CD4-positive, alpha-beta T cell treated with Interleukin-6 for 4 hours (primary cell): ENCODE results near the gene SHROOM4.

ENCODE experiments used
- DNase-seq: peaks from one replicate; pipeline ENCODE4 v3.0.0-alpha.2; 2020; ENCODE audit warnings: mixed read lengths

Gene SHROOM4

DNA sequence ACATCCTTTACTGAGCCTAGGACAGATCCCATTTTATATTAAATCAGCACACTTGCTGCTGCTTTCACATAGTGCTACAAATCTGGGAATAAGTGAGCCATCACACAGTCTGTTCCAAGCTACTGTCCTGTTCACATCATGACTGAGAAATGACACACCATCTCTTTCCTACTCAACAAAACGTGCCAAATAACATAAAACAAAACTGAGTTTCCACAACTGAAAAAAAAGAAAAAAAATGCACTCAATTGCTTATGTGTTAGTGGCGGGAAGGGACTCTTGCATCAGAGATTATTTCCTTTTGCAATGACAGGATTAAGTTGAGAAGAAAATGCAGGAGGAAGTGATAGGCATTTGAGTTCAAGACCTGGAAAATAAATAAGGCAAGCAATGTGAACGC lies 109.0 kb downstream of the SHROOM4 start:
- DNase-seq: no peak

DNA sequence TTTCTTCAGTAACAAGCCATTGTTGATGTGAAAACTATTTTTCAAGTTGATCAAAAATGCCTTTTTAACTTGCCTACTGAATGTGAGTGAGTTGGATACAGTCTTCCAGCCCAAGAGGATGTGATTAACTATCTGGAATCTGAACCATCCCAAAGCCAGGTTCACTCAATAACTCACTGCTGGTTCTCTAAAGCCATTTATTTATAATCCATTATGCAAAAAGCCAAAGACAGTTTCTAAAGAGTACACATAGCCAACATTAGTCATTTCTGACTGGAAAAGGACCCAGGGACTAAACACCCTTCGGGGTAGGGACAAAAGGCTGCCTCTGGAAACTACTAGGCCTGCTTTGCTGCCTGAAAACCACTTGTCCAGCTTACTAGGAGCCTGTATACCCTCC lies 109.6 kb downstream of the SHROOM4 start:
- no peak for DNase-seq

DNA sequence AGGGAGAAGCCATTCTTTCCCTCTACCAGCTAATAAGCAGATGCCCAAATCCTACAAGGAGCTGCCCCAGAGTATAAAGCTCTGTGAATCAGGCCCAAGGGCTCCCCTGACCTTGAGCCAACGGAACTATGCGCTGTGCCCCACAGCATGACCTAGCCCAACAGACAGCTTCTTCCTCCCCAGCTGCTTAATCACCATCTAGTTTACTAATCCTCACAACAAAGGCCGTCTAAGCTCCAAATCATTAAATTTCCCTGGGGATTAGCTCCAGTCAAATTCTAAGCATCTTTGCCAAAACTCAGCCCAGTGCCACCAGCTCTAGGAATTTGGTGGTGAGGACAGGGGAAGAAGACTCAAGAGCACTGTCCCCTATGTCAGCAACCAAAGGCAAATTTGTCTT lies 113.1 kb downstream of the SHROOM4 start:
- no peak for DNase-seq

DNA sequence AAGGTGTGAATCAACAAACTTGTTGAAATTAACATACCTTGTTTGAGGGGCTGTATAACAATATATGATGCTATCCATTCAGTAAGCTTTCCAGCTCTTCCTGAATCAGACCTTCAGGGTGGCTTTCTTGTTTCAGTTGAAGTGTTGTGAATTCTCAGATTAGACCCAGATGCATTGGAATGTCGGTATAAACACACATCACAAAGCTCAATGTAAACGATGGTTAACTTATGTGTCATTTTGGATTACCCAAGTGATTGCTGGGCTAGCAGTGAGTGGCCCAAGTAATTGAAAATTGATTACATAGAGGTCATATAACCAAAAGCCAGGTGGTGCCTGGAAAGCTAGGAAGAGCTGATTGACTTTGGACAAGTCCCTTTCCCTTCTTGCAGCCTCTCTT lies 115.0 kb downstream of the SHROOM4 start:
- no peak for DNase-seq

DNA sequence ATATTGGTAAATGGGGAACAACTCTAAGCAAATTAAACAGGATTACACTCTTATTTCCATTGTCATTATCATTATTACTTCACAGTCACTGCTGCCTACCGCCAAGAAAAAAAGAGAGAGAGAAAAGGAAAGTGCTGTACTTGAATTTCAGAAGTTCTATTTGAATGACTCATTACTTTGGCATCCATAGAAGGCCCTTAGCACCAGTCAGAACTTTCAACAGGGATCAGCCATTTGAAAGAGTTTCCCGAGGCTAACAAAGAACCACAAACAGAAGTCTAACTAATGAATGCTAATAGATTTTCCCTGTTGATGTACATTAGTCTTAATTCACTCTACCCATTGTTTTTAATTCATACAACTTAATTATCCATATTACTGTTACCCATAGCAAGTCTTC lies 116.3 kb downstream of the SHROOM4 start:
- DNase-seq: no peak

DNA sequence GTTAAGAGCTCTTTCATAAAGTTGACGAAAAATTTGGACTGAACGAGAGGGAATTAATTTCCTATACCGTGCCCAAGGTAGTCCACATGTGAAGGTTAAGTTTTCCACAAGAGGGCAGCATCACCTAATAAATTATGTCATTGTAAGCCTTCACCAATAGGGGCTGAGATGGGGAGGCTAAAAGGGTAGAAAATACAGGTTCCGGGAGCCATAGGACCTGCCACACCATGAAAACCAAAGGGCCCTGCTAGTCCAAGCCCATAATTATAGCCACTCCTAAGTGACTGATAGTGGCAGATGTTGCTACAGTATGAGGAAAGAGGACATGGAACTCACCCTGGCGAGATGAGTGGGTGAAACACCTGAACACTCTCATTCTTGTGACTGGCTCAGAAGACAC lies 122.2 kb downstream of the SHROOM4 start:
- DNase-seq: peak; percentile 14

DNA sequence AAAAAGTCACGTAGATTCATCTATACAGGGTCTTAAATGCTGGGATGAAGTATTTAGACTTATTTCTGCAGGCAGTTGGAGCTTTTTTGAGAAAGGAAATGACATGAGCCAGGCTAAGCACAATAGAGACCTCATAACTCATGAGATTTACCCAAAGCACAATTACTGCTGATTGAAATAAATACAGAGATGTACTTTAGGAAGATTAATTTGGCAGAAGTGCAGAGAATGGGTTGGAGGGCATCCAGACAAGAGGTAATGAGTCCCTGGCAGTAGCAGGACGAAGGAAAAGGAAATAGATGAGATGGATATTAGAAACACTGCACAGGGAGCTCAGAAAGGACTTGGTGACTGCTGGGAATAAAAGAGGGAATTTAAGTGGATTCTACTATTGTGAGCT lies 129.1 kb downstream of the SHROOM4 start:
- DNase-seq: no peak

DNA sequence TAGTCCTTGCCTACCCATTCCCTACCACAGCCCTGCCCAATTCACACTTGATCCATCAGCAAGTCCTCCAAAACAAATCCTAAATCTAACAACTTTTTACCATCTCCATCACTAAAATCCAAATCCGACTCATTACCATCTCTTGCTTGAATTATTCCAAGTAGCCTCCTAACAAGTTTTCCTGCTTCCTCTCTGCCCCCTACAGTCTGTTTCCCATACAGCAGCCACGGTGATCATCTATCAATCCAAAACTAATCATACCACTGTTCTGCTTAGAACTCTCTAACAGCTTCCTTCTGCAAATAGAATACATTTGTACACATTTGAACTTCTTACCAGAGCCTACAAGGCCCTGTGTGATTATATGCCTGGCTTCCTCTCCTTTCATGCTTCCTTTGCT lies 133.0 kb downstream of the SHROOM4 start:
- DNase-seq: no peak

DNA sequence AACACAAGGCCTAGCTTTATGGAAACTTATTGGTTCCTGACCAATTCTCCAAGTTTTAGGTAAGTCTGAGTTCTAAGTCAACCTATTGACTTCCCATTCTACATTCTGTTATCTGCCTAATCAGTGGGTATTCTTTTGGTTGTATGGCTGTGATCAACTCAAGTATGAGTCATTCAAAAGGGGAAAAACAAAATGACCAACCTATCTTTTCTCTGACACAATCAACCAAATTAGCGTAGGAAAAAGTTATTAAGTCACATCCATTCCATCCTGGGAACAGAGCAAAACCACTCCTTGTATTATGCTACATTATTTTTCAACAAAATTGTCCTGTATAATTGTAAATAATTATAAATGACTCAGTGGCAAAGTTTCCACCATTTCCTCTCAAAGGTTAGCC lies 136.2 kb downstream of the SHROOM4 start:
- DNase-seq: no peak

DNA sequence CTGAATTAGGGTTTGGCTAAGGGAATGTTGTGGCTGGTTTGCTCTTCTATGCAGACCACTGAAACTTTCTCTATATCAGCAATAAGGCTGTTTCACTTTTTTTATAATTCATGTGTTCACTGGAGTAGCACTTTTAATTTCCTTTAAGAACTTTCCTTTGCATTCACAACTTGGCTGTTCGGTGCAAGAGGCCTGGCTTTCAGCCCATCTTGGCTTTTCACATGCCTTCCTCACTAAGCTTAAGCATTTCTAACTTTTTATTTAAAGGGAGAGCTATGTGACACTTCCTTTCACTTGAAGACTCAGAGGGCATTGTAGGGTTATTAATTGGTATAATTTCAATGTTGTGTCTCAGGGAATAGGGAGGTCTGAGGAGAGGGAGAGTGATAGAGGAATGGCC lies 142.3 kb downstream of the SHROOM4 start:
- no peak for DNase-seq

DNA sequence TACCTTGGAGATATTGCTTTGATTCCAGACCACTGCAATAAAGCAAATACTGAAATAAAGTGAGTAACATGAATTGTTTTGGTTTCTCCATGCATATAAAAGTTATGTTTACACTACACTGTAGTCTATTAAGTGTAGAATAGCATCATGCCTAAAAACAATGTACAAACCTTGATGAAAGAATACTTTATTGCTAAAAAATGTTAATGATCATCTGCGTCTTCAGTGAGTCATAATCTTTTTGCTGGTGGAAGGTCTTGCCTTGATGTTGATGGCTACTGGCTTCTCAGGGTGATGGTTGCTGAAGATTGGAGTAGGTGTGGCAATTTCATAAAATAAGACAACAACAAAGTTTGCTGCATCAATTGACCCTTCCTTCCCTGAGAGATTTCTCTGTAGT lies 145.1 kb downstream of the SHROOM4 start:
- DNase-seq: no peak

DNA sequence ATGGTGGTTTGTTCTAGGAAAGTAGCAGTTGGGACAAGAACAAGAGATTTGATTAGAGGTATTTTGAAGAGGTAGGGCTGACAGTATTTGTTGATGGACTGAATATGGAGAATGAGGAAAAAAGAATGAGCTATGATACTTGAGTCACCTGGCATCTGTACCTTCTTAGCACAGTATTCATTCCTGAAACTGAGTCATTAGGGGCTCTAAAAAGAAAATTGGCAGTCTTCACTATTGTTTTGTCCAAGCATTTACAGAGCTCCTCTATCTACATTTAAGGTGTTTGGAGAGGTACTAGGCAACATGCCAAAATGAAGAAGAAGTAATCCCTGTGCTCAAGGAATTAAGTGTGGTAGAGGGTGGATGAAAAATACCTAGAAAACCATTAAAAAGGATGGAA lies 165.8 kb downstream of the SHROOM4 start:
- no peak for DNase-seq

DNA sequence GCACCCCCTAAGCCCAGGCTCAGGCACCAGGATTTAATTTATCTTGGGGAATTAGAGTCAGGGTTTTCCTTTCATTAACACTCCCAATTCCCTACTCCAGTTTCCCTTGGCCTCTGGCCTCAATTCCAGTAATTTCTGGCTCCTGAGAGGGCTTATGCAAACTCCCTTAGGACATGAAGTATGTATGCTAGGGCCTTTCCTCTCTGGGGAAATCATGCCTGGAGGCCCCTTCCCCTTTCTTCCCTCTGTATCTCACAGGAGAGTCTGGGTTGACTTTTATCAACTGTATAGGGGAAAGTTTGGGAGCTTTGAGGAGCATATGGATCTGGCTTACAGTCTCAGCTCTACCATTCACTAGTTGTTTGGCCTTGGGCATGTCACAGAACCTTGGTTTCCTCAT lies 169.5 kb downstream of the SHROOM4 start:
- no peak for DNase-seq

DNA sequence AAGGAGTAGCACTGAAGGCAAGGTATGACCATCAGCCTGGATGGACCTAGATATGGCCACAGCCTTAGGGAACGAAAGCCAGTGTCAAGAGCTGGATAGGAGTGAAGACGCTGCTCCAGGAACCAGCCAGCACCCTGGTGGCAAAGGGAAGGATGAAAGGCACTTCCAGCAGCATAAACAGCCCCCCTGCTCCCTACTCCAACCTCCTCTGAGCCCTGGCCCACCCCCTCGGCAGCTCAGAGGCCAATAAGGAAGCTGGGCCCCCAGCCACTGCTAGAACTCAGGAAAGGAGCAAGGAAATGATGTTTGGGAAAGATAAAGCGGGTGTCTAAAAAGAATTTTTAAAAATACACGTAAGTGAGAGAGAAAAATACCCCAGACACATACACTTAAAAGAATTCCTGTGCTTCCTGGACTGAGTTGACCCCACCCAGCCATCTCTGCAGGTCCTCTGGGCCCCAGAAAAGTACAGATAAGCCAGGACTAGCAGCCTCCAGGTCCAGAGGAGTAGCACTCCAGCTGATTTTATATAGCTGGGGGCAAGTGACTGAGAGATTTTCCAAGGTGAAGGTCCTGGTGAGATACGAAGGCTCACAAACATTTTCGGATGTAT lies 170.4 kb downstream of the SHROOM4 start:
- no peak for DNase-seq

DNA sequence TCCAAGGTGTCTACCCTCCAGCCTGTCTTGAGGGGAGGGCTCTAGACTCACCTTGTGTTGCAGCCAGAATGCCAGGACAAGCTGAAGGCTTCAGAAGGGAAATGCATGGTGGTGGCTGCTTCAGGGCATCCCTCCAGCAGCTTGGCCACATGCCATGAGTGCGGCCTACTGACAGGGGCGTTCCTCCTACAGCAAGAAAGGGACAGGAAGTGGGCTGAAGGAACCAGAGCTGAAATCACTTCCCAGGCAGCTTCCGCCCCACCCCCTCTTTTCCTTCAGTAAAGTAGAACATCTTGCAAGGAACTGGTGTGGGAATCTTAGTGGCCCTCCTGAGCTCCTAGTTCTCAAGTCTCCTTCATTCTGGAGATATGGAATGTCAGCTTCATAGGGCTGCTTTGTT lies 175.9 kb downstream of the SHROOM4 start:
- DNase-seq: peak; percentile 7

DNA sequence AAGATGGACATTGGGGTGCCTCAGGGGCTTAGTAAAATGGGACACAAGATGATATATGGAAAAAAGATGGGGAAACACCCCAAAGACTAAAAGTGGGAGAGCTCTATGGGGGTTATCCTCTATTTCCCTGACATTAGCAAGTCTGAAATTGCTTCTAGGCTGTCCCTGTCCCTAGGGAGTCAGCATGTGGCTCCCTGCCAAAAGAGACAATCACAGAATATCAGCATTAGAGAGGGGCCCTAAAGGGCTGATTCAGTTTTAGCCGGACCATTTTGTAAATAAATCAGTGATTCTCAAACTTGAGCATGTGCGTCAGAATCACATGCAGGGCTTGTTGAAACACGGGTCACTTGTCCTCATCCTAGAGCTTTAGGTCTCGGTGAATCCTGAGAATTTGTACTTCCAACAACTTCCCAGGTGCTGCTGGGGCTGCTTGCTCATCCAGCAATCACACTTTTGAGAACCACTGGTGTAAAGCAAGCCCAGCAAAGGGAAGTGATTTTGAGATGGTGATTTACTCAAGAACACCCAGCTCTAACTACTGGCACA lies 178.1 kb downstream of the SHROOM4 start:
- DNase-seq: no peak

DNA sequence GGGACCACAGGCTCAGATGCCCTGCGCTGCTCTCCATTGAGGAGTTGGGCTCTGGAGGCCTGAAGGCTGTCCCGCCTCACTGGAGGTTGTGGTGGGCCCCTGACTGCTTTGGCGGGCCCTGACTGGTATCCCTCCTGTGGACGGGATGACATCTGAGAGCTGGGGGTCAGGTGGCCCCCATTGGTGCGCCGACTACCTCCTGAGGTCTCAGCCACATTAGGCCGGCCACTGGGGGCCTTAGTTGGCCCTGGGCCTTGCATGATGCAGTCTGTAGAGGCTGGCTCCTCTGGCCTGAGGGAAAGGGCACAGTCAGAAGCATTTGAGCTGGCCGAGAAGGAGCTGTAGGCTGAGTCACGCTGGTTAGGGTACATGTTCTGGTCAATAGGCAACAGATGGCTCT lies 178.8 kb downstream of the SHROOM4 start:
- no peak for DNase-seq

DNA sequence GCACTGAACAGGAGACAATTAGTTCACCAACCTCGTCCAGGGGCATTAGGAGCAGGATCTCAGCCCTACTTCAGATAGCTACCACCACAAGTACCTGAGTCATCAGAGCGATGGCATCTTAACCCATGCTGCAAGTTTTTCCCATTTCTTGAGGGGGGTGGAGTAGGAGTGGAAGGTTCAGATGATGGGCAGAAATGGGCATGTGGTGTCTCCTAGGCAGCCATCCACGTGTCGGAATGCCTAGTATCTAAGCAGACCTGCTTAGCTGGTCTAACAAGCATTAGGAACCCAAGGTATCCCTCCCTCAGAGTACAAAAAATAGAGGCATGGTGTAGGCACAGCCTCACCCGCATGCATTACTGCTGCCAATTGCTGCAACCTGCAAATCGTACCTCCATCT lies 184.2 kb downstream of the SHROOM4 start:
- no peak for DNase-seq

DNA sequence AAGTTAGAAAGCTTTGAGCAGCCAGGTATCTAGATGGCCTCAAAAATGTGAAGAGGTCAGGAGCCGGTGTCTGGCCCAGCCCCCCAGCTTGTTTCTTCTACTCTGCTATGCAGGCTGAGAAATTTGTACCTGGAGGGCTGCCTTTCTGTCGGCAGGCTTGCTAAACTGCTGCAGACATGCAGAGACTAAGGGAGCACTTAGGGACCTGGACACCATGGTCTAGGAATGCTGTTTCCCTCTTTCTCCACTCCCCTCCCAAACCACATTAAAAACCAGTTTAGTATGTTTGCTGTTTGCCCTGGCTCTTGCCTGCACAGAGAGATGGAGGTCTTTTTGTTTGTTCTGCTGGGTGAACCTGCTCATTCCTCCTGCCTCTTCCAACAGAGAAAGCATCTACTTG lies 186.3 kb downstream of the SHROOM4 start:
- no peak for DNase-seq

DNA sequence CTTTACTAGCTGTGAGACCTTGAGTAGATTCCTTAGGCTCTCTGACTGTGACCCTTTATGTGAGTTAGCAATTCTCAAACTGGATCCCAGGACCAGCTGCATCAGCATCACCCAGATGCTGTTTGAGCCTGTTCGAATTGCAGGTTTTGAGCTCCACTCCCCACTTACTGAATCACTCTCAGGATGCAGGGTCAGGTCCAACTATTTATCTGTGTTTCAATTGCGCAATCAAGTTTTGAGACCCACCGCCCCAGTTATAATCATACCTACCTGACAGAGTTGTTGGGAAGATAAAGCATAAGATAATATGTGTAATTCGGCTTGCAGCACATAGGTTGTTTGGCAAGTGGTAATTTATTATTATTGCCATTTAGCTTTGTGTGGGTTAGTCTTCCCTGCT lies 187.6 kb downstream of the SHROOM4 start:
- DNase-seq: no peak

DNA sequence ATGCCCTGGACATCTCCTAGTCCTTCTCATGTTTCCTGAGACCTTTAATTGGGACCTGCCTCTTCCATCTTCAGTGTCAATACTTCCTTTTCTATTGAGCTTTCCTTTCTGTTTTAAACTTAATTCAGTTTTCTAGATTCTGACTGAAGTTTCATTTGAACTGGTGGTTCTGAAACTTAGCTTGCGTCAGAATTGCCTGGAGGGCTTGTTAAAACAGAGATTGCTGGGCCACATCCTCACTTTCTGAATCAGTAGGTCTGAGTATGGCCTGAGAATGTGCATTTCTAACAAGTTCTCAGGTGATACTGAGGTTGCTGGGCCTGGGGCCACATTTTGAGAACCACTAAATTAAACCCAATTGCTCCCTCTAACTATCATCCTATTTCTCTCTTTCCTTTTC lies 191.2 kb downstream of the SHROOM4 start:
- no peak for DNase-seq

DNA sequence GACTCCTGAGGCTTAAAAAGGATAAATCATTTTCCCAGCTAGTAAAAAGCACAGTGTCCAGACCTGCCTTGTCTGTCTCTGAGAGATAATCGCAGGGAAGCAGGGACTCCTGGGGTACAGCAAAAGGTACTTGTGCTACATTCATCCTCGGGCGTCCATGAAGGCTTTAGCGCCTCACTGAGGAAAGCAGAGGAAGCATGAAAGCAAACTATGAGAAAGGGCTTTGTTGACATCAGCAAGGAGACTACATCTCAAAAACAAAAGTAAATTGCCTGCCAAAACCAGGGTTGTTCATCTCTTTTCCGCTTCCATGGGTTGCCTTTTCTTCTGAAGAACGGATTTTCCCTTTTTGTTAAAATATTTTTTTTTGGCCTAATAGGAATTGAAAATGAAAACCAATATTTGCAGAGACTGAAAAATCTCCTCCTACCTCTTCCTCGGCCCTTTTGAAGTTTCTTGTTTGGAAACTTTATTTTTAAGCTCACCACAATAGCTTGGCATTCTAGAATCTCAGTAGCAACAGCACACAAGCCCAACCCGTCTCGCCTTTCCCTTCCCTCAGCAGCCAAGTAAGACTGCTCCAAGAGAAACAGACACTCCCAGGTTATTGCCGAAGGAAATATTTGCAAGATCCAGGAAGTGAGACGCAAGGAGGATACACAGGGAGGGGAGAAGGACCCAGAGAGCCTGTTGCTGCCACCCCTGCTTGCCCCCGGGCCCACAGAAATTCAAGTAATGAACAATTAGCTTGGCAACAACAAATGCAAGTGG lies 195.0 kb downstream of the SHROOM4 start:
- DNase-seq: no peak

DNA sequence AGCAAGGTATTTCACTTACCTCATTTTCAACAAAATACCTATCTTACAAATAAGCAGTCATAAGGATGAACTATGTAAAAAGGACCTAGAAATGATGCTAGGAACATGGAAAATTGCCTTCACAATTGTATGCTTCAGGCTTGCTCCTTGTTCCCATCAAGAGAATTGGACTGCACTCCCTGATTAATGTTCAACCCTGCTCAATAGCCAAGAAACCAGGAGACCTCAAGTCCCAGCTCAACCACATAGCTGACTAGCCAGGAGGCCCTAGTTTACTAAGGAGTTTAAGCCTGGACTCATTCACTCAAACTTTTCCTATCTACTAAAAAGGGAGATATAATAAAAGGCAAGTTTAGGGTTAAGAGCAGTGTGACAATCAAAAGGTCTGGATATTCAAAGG lies 196.8 kb downstream of the SHROOM4 start:
- no peak for DNase-seq

DNA sequence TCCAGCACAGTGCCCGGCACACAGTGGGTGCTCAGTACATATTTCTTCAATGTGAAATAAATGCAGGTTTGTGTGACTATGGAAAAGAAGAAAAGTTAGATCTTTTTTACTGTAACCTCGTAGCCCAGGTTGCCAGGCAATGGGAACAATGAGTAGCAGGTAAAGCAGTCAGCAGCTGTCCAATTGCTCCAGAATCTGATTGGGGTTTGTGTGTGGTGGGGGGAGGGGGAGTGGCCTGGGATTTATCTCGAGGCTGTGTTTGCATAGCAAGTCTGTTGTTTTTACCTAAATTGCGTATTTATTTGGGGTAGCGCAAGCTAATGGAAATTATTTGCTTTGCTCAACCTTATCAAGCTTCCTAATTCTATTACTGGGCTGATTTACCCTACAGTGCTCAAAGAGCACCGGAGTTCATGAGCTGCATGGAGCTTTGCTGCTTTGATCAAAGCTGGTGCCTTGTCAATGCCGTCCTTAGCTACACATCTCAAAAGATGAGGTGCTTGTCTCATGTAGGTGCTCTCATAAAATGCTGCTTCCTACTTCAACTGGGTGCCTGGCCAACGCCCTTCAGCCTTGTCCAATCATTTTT lies 198.3 kb downstream of the SHROOM4 start:
- no peak for DNase-seq
